ENCODE data around the gene SLC25A53.

- TF ChIP-seq CTCF (conservative IDR thresholded peaks at IDR 0.05) = no peak
- TF ChIP-seq ZFX (IDR thresholded peaks at IDR 0.05) = no peak
Measured at GRCh38 chrX:104172121-104172520, 15.3 kb upstream of the SLC25A53 start.
